HG03378 (cell line): ENCODE measurements around the gene PLA2G2F.

Experiments used
- ATAC-seq: cut with Tn5 transposase; IDR thresholded peaks from one replicate; pipeline ENCODE4 v1.9.1; 2021; ENCODE audit warnings: mild to moderate bottlenecking, moderate library complexity; ENCODE audit not compliant: unreplicated experiment

Gene PLA2G2F

GRCh38 chr1:20138961-20139550 lies at the start of gene PLA2G2F:
PLA2G2F (plus strand) TSS chr1:20139323; CDS start chr1:20139428, 105 bp downstream.
- ATAC-seq, result no peak

- ATAC-seq, result no peak
Measured at GRCh38 chr1:20089328-20090077, 49.6 kb upstream of the PLA2G2F start.

- no peak for ATAC-seq
Measured at GRCh38 chr1:20090119-20090518, 49.0 kb upstream of the PLA2G2F start.

- no peak for ATAC-seq
Measured at GRCh38 chr1:20090641-20091040, 48.5 kb upstream of the PLA2G2F start.

- ATAC-seq, result no peak
Measured at GRCh38 chr1:20093303-20093702, 45.8 kb upstream of the PLA2G2F start.

- ATAC-seq, result no peak
Measured at GRCh38 chr1:20093940-20094391, 45.2 kb upstream of the PLA2G2F start.

GRCh38 chr1:20095564-20096434 lies 43.3 kb upstream of the PLA2G2F start:
- no peak for ATAC-seq

GRCh38 chr1:20096840-20097447 lies 42.2 kb upstream of the PLA2G2F start:
- no peak for ATAC-seq

- ATAC-seq, result no peak
Measured at GRCh38 chr1:20099533-20099932, 39.6 kb upstream of the PLA2G2F start.

GRCh38 chr1:20100632-20101355 lies 38.3 kb upstream of the PLA2G2F start:
- no peak for ATAC-seq

GRCh38 chr1:20102875-20103274 lies 36.2 kb upstream of the PLA2G2F start:
- ATAC-seq, result no peak

- ATAC-seq, result no peak
Measured at GRCh38 chr1:20105856-20106255, 33.3 kb upstream of the PLA2G2F start.

GRCh38 chr1:20107351-20107750 lies 31.8 kb upstream of the PLA2G2F start:
- ATAC-seq, result no peak

GRCh38 chr1:20107796-20108195 lies 31.3 kb upstream of the PLA2G2F start:
- ATAC-seq, result no peak

GRCh38 chr1:20108366-20109123 lies 30.6 kb upstream of the PLA2G2F start:
- ATAC-seq, result no peak

- ATAC-seq, result no peak
Measured at GRCh38 chr1:20109223-20109856, 29.8 kb upstream of the PLA2G2F start.

GRCh38 chr1:20110679-20111078 lies 28.4 kb upstream of the PLA2G2F start:
- no peak for ATAC-seq

- no peak for ATAC-seq
Measured at GRCh38 chr1:20111452-20111851, 27.7 kb upstream of the PLA2G2F start.

GRCh38 chr1:20112279-20113000 lies 26.7 kb upstream of the PLA2G2F start:
- ATAC-seq, result no peak
